Panc1 (cell line): ENCODE results near the gene TRMT44. TPM values are rescaled to one million over a fixed set of nuclear protein-coding genes. Genes with fewer than 3 reads are reported as not detected.

Source experiments
- ATAC-seq: fragments of 200-7000 bp; cut with Tn5 transposase; 2 replicates; pipeline ENCODE4 v1.9.1; 2020; ENCODE audit warnings: mild to moderate bottlenecking, moderate library complexity
- BruUV-seq: library from RNA; stranded (reverse); fragments of 400-500 nt; replicated peaks from 2 replicates; lab custom pipeline; 2021; lab: Mats Ljungman, UMichigan
- CTCF ChIA-PET: fragments of 300-600 bp; sonication (Branson Sonifier 250); formaldehyde crosslinking; loops from one replicate; lab custom pipeline; 2022; ENCODE audit warnings: antibody characterized with exemption; lab: Charles Lee
- POLR2A ChIA-PET: fragments of 300-600 bp; sonication (Branson Sonifier 250); formaldehyde crosslinking; loops from one replicate; lab custom pipeline; 2022; ENCODE audit warnings: antibody characterized with exemption; lab: Charles Lee
- DNase-seq: peaks from one replicate; pipeline ENCODE4 v3.0.0-alpha.2; 2010; ENCODE audit warnings: low read depth, low spot score
- H3K27ac ChIP-seq: 2 replicates; pipeline ENCODE4 v1.5.1; 2011; ENCODE audit warnings: mild to moderate bottlenecking, low read length, inconsistent platforms
- H3K27me3 ChIP-seq: fragments of 200-500 bp; sonication (Bioruptor generic); 2 replicates; pipeline ENCODE4 v1.6.0; 2014; ENCODE audit warnings: low read length, inconsistent platforms; ENCODE audit not compliant: control insufficient read depth, insufficient read depth
- H3K36me3 ChIP-seq: fragments of 200-500 bp; sonication (Bioruptor generic); 2 replicates; pipeline ENCODE4 v1.5.1; 2014; ENCODE audit warnings: inconsistent platforms, mild to moderate bottlenecking, low read length, moderate library complexity; ENCODE audit not compliant: control insufficient read depth, insufficient read depth
- H3K4me1 ChIP-seq: 2 replicates; pipeline ENCODE4 v1.5.1; 2011; ENCODE audit warnings: inconsistent platforms, mild to moderate bottlenecking, low read length, moderate library complexity; ENCODE audit not compliant: control insufficient read depth, insufficient read depth
- H3K4me3 ChIP-seq, 2 experiments: 2 replicates each; pipeline ENCODE4 v1.5.1; 2011 to 2012; ENCODE audit warnings: low read depth in 2 of 2, low read length in 2 of 2, mild to moderate bottlenecking in 2 of 2, inconsistent platforms in 1 of 2, moderate library complexity in 1 of 2
- H3K9me3 ChIP-seq: fragments of 200-500 bp; sonication (Bioruptor generic); 2 replicates; pipeline ENCODE4 v1.5.1; 2014; ENCODE audit warnings: low read depth, mild to moderate bottlenecking, inconsistent platforms, low read length, moderate library complexity; ENCODE audit not compliant: control insufficient read depth, insufficient read depth
- POLR2AphosphoS5 ChIP-seq: IDR thresholded peaks from 2 replicates; pipeline ENCODE4 v1.6.1; 2012; ENCODE audit warnings: mild to moderate bottlenecking, low read depth, low read length, moderate library complexity
- SIN3A ChIP-seq: IDR thresholded peaks from 2 replicates; pipeline ENCODE4 v1.6.1; 2012; ENCODE audit warnings: low read depth, mild to moderate bottlenecking, low read length, moderate library complexity, borderline replicate concordance; ENCODE audit not compliant: insufficient read depth
- TCF7L2 ChIP-seq: IDR thresholded peaks from 2 replicates; pipeline ENCODE4 v1.6.1; 2011; ENCODE audit warnings: mild to moderate bottlenecking, low read depth, low read length, inconsistent platforms
- in situ Hi-C: cut with HindIII; loops from 2 replicates; pipeline ENCODE4 v1.10.0; 2016; ENCODE audit warnings: low sequenced_read_pairs, low pct_unique_long_range_greater_than_20kb
- intact Hi-C: fragments of 100-400 bp; cut with micrococcal nuclease; formaldehyde crosslinking; loops from one replicate; pipeline ENCODE4 v1.10.0; 2022; ENCODE audit not compliant: unreplicated experiment
- total RNA-seq: library from RNA; stranded (reverse); gene quantifications from one replicate; pipeline ENCODE4 v1.2.1, GENCODE V29; 2021; ENCODE audit not compliant: unreplicated experiment
- TF ChIP-seq, protein P1 (sequence below): fragments of 450-650 bp; IDR thresholded peaks from 2 replicates; pipeline ENCODE4 v1.5.1; 2017; ENCODE audit warnings: mild to moderate bottlenecking
- TF ChIP-seq, protein P2 (sequence below), 2 experiments: IDR thresholded peaks; 2 replicates each; pipeline ENCODE4 v1.6.1; 2011 to 2012; ENCODE audit warnings: low read depth in 2 of 2, control low read depth in 1 of 2, low read length in 1 of 2, mild to moderate bottlenecking in 1 of 2, moderate library complexity in 1 of 2; ENCODE audit not compliant: insufficient read depth in 1 of 2

TRMT44 gene
- total RNA-seq, 1 experiment from 2014 or later = 10.8 TPM

DNA sequence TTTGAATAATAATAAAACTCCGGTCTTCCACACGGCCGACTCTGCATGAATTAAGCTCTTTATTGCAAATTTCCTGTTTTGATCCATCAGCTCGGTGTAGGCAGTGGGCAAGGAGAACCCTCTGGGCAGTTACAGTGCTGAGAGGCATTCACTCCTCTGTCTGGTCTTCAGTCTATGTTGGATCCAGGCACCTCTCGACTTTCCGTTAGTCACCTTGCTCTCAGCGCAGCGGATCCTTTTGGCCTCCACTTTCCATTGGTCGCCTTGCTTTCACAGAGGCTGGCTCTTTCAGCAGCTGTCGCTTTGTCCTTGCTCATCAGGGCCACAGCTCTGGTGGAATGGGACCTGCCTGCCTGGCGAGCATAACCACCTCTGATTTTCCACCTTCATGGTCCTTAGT is 52.9 kb downstream of the TRMT44 start:
- in situ Hi-C loops = no loop called here

DNA sequence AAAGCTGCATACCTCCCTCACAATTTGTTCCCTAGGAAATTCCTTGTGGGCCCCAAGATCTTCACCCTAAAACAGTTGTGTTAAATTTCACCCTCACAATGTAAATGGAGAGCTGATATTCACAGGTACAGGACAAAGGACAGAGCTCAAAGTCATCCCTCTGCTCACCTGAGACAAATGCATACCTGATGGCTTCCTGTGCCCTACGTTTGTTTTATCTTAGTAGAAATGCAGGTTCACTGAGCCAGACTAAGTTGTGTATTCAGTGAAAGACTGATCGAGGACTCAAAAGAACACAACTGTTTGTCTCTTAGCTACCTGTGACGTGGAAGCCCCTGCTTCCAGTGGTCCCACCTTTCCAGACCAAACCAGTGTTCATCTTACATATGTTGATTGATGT is 53.6 kb downstream of the TRMT44 start:
- no peak for TF ChIP-seq POLR2AphosphoS5
- DNase-seq = no peak
- no peaks in the 10 kb centered on the region for H3K4me1 ChIP-seq
- POLR2A ChIA-PET = no interaction called here
- no peak overlapping the region for H3K4me3 ChIP-seq
- H3K9me3 ChIP-seq = no peaks in the 10 kb centered on the region
- no TSS peak for BruUV-seq
- H3K27me3 ChIP-seq = no peaks in the 10 kb centered on the region
- no peak for ATAC-seq
- intact Hi-C loops (no loop called here), in situ Hi-C loops (no loop called here)
- H3K36me3 ChIP-seq = no peaks in the 10 kb centered on the region
- CTCF ChIA-PET = no interaction called here
- H3K27ac ChIP-seq = no peak overlapping the region

More for the DNA sequence above, 52.9 kb downstream of the TRMT44 start:
- TF ChIP-seq, protein P1, sequence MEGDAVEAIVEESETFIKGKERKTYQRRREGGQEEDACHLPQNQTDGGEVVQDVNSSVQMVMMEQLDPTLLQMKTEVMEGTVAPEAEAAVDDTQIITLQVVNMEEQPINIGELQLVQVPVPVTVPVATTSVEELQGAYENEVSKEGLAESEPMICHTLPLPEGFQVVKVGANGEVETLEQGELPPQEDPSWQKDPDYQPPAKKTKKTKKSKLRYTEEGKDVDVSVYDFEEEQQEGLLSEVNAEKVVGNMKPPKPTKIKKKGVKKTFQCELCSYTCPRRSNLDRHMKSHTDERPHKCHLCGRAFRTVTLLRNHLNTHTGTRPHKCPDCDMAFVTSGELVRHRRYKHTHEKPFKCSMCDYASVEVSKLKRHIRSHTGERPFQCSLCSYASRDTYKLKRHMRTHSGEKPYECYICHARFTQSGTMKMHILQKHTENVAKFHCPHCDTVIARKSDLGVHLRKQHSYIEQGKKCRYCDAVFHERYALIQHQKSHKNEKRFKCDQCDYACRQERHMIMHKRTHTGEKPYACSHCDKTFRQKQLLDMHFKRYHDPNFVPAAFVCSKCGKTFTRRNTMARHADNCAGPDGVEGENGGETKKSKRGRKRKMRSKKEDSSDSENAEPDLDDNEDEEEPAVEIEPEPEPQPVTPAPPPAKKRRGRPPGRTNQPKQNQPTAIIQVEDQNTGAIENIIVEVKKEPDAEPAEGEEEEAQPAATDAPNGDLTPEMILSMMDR = no peak
- no peak for TF ChIP-seq SIN3A
- TF ChIP-seq POLR2AphosphoS5 = no peak
- TF ChIP-seq TCF7L2 = no peak
- CTCF ChIA-PET = no interaction called here
- intact Hi-C loops = no loop called here
- Histone ChIP-seq H3K36me3 (no peaks in the 10 kb centered on the region), H3K27me3 (no peaks in the 10 kb centered on the region), H3K4me3 (no peak overlapping the region), H3K4me1 (no peaks in the 10 kb centered on the region), H3K9me3 (no peaks in the 10 kb centered on the region), H3K27ac (no peak overlapping the region)
- DNase-seq (no peak), ATAC-seq (no peak)
- no TSS peak for BruUV-seq
- POLR2A ChIA-PET = no interaction called here

DNA sequence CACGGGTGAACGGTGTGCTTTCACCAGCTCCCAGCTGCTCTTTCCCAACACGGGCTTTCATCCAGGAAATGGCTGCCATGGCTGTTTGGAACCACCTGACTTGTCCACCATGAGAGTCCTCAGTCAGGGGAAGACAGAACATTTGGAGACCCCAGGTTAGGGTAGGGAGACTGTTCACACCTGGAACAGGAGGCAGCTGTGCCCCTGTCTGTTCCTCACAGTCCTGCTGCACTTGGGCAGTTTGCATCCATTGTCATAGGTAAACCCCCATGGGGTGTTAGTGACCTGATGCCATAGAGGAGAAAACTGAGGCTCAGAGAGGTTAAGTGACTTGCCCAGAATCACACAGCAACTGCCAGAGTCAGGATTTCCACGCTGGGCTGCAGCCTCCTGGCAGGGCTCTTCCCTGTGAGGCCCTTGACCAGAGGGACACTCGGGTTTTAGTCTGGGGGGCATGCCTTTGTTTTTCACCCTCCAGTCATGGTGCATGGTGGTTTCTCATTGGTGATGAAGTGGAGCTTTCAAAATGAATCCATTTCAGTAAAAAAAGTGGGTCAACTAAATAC is 54.5 kb downstream of the TRMT44 start:
- CTCF ChIA-PET = no interaction called here
- BruUV-seq = no TSS peak
- in situ Hi-C loops (no loop called here), intact Hi-C loops (no loop called here)
- POLR2A ChIA-PET = no interaction called here
- TF ChIP-seq SIN3A = no peak
- TF ChIP-seq, protein P1 = no peak
- no peak for TF ChIP-seq POLR2AphosphoS5
- TF ChIP-seq, protein P2, sequence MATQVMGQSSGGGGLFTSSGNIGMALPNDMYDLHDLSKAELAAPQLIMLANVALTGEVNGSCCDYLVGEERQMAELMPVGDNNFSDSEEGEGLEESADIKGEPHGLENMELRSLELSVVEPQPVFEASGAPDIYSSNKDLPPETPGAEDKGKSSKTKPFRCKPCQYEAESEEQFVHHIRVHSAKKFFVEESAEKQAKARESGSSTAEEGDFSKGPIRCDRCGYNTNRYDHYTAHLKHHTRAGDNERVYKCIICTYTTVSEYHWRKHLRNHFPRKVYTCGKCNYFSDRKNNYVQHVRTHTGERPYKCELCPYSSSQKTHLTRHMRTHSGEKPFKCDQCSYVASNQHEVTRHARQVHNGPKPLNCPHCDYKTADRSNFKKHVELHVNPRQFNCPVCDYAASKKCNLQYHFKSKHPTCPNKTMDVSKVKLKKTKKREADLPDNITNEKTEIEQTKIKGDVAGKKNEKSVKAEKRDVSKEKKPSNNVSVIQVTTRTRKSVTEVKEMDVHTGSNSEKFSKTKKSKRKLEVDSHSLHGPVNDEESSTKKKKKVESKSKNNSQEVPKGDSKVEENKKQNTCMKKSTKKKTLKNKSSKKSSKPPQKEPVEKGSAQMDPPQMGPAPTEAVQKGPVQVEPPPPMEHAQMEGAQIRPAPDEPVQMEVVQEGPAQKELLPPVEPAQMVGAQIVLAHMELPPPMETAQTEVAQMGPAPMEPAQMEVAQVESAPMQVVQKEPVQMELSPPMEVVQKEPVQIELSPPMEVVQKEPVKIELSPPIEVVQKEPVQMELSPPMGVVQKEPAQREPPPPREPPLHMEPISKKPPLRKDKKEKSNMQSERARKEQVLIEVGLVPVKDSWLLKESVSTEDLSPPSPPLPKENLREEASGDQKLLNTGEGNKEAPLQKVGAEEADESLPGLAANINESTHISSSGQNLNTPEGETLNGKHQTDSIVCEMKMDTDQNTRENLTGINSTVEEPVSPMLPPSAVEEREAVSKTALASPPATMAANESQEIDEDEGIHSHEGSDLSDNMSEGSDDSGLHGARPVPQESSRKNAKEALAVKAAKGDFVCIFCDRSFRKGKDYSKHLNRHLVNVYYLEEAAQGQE (IDR thresholded peaks at IDR 0.05; ENCODE audit: insufficient read depth in 1 of 2, low read depth in 2 of 2, low read length in 1 of 2) = no peak
- no peak for TF ChIP-seq TCF7L2
- DNase-seq (no peak), ATAC-seq (no peak)
- Histone ChIP-seq H3K27me3 (no peaks in the 10 kb centered on the region), H3K36me3 (no peaks in the 10 kb centered on the region), H3K4me3 (no peak overlapping the region), H3K27ac (no peak overlapping the region), H3K9me3 (no peaks in the 10 kb centered on the region), H3K4me1 (no peaks in the 10 kb centered on the region)
